K562 (cell line): ENCODE data around the gene CHRNA9. TPM values are rescaled to one million over a fixed set of nuclear protein-coding genes. Genes with fewer than 3 reads are reported as not detected.
A peak's percentile ranks its signal among the peaks of the same experiment; 100 is the strongest.

ENCODE experiments used
- ATAC-seq: fragments of 200-7000 bp; cut with Tn5 transposase; 3 replicates; pipeline ENCODE4 v1.9.1; 2020; ENCODE audit warnings: moderate library complexity
- BruUV-seq: library from RNA; stranded (reverse); fragments of 400-500 nt; replicated peaks from 2 replicates; lab custom pipeline; 2021; lab: Mats Ljungman, UMichigan
- CTCF ChIA-PET: fragments of 300-600 bp; formaldehyde crosslinking; extraction: SDS; loops from one replicate; lab custom pipeline; 2021; ENCODE audit warnings: low intra/inter-chr PET ratio; lab: Yijun Ruan, JAX
- POLR2A ChIA-PET: fragments of 300-600, 350-650 bp; sonication (Branson Sonifier 250); formaldehyde crosslinking; extraction: SDS; loops from one replicate; lab custom pipeline; 2021; ENCODE audit warnings: antibody characterized with exemption, inconsistent platforms; lab: Yijun Ruan, JAX
- DNase-seq, 4 experiments: peaks; one replicate each; pipeline versions ENCODE4 v3.0.0 to v3.0.0-alpha.2; 2011 to 2018; ENCODE audit warnings: low spot score in 3 of 4, mixed read lengths in 3 of 4; ENCODE audit errors: extremely low read depth in 1 of 4
- FAIRE-seq: peaks from 2 replicates; lab custom pipeline; 2011; peaks lifted over from hg19 to GRCh38; lab: Jason Lieb, UNC
- H2AFZ ChIP-seq: 2 replicates; pipeline ENCODE4 v1.6.0; 2011; ENCODE audit warnings: low read depth, low read length, control low read depth, inconsistent platforms
- H3K27ac ChIP-seq: fragments of 200-600 bp; 3 replicates; pipeline ENCODE4 v1.8.0; 2011; ENCODE audit warnings: low read depth, mild to moderate bottlenecking, control low read depth, inconsistent platforms, low read length, moderate library complexity, mixed read lengths; ENCODE audit errors: extremely low read depth
- H3K27me3 ChIP-seq, 2 experiments: fragments of 300-600 bp in 1 of 2; 2 replicates in 1 of 2; 3 replicates in 1 of 2; pipeline versions ENCODE4 v1.6.0 to v1.8.0; 2011; ENCODE audit warnings: inconsistent platforms in 2 of 2, low read length in 2 of 2, mild to moderate bottlenecking in 1 of 2, mixed read lengths in 1 of 2, moderate library complexity in 1 of 2; ENCODE audit not compliant: control insufficient read depth in 2 of 2, insufficient read depth in 2 of 2
- H3K36me3 ChIP-seq: fragments of 300-600 bp; 3 replicates; pipeline ENCODE4 v1.8.0; 2011; ENCODE audit warnings: mild to moderate bottlenecking, low read length, inconsistent platforms; ENCODE audit not compliant: control insufficient read depth, insufficient read depth
- H3K4me1 ChIP-seq, 2 experiments: fragments of 200-600 bp in 1 of 2; replicated peaks in 1 of 2; 2 replicates in 1 of 2; 3 replicates in 1 of 2; pipeline versions ENCODE4 v1.5.1 to v1.8.0; 2011; ENCODE audit warnings: inconsistent platforms in 2 of 2, low read length in 2 of 2, mild to moderate bottlenecking in 1 of 2, mixed read lengths in 1 of 2, moderate library complexity in 1 of 2; ENCODE audit not compliant: control insufficient read depth in 2 of 2, insufficient read depth in 2 of 2
- H3K4me2 ChIP-seq: 2 replicates; pipeline ENCODE4 v1.6.1; 2011; ENCODE audit warnings: low read length, control low read depth, inconsistent platforms, mixed read lengths; ENCODE audit not compliant: insufficient read depth
- H3K4me3 ChIP-seq: fragments of 200-600 bp; sonication (generic), shearing (Covaris generic); 2 replicates; pipeline ENCODE4 v1.5.1; 2016; ENCODE audit warnings: control low read depth, inconsistent platforms
- H3K79me2 ChIP-seq: fragments of 200-600 bp; 3 replicates; pipeline ENCODE4 v1.8.0; 2011; ENCODE audit warnings: low read length, inconsistent platforms; ENCODE audit not compliant: control insufficient read depth, insufficient read depth
- H3K9ac ChIP-seq, 2 experiments: 2 replicates each; pipeline versions ENCODE4 v1.6.0 to v1.6.1; 2011; ENCODE audit warnings: low read depth in 2 of 2, low read length in 2 of 2, control low read depth in 1 of 2, inconsistent platforms in 1 of 2, mild to moderate bottlenecking in 1 of 2, mixed read lengths in 1 of 2; ENCODE audit not compliant: insufficient read depth in 1 of 2
- H3K9me1 ChIP-seq: one replicate; pipeline ENCODE4 v1.6.0; 2011; ENCODE audit warnings: inconsistent platforms, mild to moderate bottlenecking, low read length, moderate library complexity; ENCODE audit not compliant: control insufficient read depth, insufficient read depth
- H3K9me3 ChIP-seq: replicated peaks from 2 replicates; pipeline ENCODE4 v1.5.1; 2011; ENCODE audit warnings: low read depth, low read length, inconsistent platforms; ENCODE audit not compliant: control insufficient read depth, insufficient read depth
- H4K20me1 ChIP-seq: replicated peaks from 2 replicates; pipeline ENCODE4 v1.6.1; 2011; ENCODE audit warnings: low read length, inconsistent platforms, mixed read lengths; ENCODE audit not compliant: control insufficient read depth, insufficient read depth
- ATF1 ChIP-seq, 2 experiments: fragments of 450-650 bp in 1 of 2; IDR thresholded peaks; 2 replicates each; pipeline ENCODE4 v1.6.1; 2016; ENCODE audit warnings: missing compliant biosample characterization in 1 of 2, missing genetic modification characterization in 1 of 2
- EP300 ChIP-seq: IDR thresholded peaks from 2 replicates; pipeline ENCODE4 v1.6.1; 2012; ENCODE audit warnings: low read length, improper control_type of control experiment
- ETV1 ChIP-seq: fragments of 450-650 bp; conservative IDR thresholded peaks from 2 replicates; pipeline ENCODE4 v1.6.1; 2016; ENCODE audit warnings: missing genetic modification characterization, control low read depth, low read depth, missing compliant biosample characterization
- FOXK2 ChIP-seq, 2 experiments: fragments of 450-650 bp; IDR thresholded peaks in 1 of 2; conservative IDR thresholded peaks in 1 of 2; 2 replicates each; pipeline ENCODE4 v1.6.1; 2016; ENCODE audit warnings: low read depth in 2 of 2, mild to moderate bottlenecking in 1 of 2
- MAZ ChIP-seq, 2 experiments: fragments of 450-650 bp in 1 of 2; sonication (generic) in 1 of 2; formaldehyde crosslinking; IDR thresholded peaks in 1 of 2; conservative IDR thresholded peaks in 1 of 2; 2 replicates each; pipeline versions ENCODE4 v1.4.0 to v1.5.0; 2020; ENCODE audit warnings: mild to moderate bottlenecking in 1 of 2, missing genetic modification reagents in 1 of 2
- SMARCE1 ChIP-seq: fragments of 450-650 bp; IDR thresholded peaks from 2 replicates; pipeline ENCODE4 v1.7.1; 2016; ENCODE audit warnings: mild to moderate bottlenecking
- SOX6 ChIP-seq: fragments of 450-650 bp; IDR thresholded peaks from 2 replicates; pipeline ENCODE4 v1.6.1; 2014; ENCODE audit warnings: mild to moderate bottlenecking
- TOE1 ChIP-seq, 2 experiments: fragments of 450-650 bp in 1 of 2; sonication (generic) in 1 of 2; formaldehyde crosslinking in 1 of 2; IDR thresholded peaks; 2 replicates each; pipeline versions ENCODE4 v1.7.1 to v1.8.0; 2016 to 2022; ENCODE audit warnings: borderline replicate concordance in 2 of 2, mild to moderate bottlenecking in 2 of 2, antibody characterized with exemption in 1 of 2, inconsistent platforms in 1 of 2, low read depth in 1 of 2, missing genetic modification reagents in 1 of 2, moderate library complexity in 1 of 2
- ZNF12 ChIP-seq: sonication (generic); formaldehyde crosslinking; IDR thresholded peaks from 2 replicates; pipeline ENCODE4 v1.4.0; 2020; ENCODE audit warnings: mild to moderate bottlenecking, missing genetic modification reagents
- ZNF41 ChIP-seq: fragments of 250-450 bp; sonication (Bioruptor Pico); conservative IDR thresholded peaks from 2 replicates; pipeline ENCODE4 v1.4.0; 2020; ENCODE audit warnings: mild to moderate bottlenecking
- WGBS: fragments of 100-300 bp; shearing (Covaris generic); methylation state at CpG from one replicate; pipeline ENCODE4 v1.1.6; 2016; ENCODE audit warnings: low coverage, mixed read lengths; ENCODE audit not compliant: insufficient coverage; ENCODE audit errors: missing lambda C conversion rate; 5-methylcytosine and 5-hydroxymethylcytosine counted together
- in situ Hi-C: fragments of 300-500 bp; cut with MboI; formaldehyde crosslinking; loops from 4 replicates; pipeline ENCODE4 v1.15.0; 2018; ENCODE audit warnings: inconsistent platforms, mixed read lengths
- intact Hi-C: fragments of 100-400 bp; cut with micrococcal nuclease; formaldehyde crosslinking; loops from 2 replicates; pipeline ENCODE4 v1.14.2; 2022
- polyA plus RNA-seq, 8 experiments: library from polyadenylated mRNA; depleted of rRNA in 4 of 8; stranded (reverse) in 5 of 8; unstranded in 3 of 8; fragments of >200 nt; fragmentation: Nextera tagmentation in 2 of 8; fragmentation: Illumina TruSeq in 1 of 8; extraction: Ambion mirVana in 2 of 8; extraction: Trizol in 1 of 8; gene quantifications; 2 replicates each; pipeline versions ENCODE4 v1.2.1 to v1.2.3, GENCODE V29; 2011 to 2014; ENCODE audit warnings: inconsistent platforms in 1 of 8, missing spikeins in 1 of 8
- total RNA-seq, 7 experiments: library from RNA; depleted of rRNA in 6 of 7; stranded (reverse); fragments of >200 nt in 6 of 7; fragmentation: Illumina TruSeq in 2 of 7; extraction: Trizol in 2 of 7; gene quantifications; 2 replicates each; pipeline versions ENCODE4 v1.2.1 to v1.2.3, GENCODE V29; 2011 to 2021; ENCODE audit warnings: low replicate concordance in 1 of 7
- TF ChIP-seq, protein P1 (sequence below): sonication (generic); formaldehyde crosslinking; IDR thresholded peaks from 2 replicates; pipeline ENCODE4 v1.9.0; 2022; ENCODE audit warnings: mild to moderate bottlenecking, missing genetic modification reagents

The CHRNA9 gene
- total and polyA plus RNA-seq, 9 of the 15 experiments (the other 6 are each of a cell fraction or from before 2014, with no cell fraction given), result not detected

- intact Hi-C loops (loop anchor here (5.0 to 10.0 kb wide), 3 partner anchors 340 to 852 kb away; partner anchors contain the start of genes PDS5A and UBE2K), in situ Hi-C loops (no loop called here)
- ChIA-PET POLR2A (interaction anchor here (0.6 to 2.4 kb wide), 13 partner anchors 8 to 261 kb away, joined by 3 to 11 read pairs (median 3); partner anchors contain the start of gene N4BP2), CTCF (interaction anchor here (0.6 to 1.9 kb wide), 4 partner anchors 9 to 848 kb away, joined by 3 to 9 read pairs (median 4); partner anchors contain the start of gene N4BP2)
- DNase-seq (peak; percentile 63 to 87 (median 68)), FAIRE-seq (peak; percentile 88), ATAC-seq (peak; percentile 85)
- Histone ChIP-seq H3K36me3 (no peaks in the 10 kb centered on the region), H4K20me1 (no peaks in the 10 kb centered on the region), H3K9me3 (no peaks in the 10 kb centered on the region), H3K4me2 (peak overlapping the region; percentile 79), H3K9me1 (no peaks in the 10 kb centered on the region), H3K4me1 (peaks cover 12 to 37% of the 10 kb centered on the region in 2 experiments), H3K27ac (peak overlapping the region; percentile 61), H3K27me3 (no peaks in the 10 kb centered on the region), H3K9ac (peak overlapping the region; percentile 40 to 76; a peak in 3 of 4 replicates), H2AFZ (peak overlapping the region; percentile 93), H3K4me3 (no peak overlapping the region), H3K79me2 (no peaks in the 10 kb centered on the region)
- 8% methylated on average over 19 of the region's 19 CpGs for WGBS
- no TSS peak for BruUV-seq
- TF ChIP-seq, protein P1, sequence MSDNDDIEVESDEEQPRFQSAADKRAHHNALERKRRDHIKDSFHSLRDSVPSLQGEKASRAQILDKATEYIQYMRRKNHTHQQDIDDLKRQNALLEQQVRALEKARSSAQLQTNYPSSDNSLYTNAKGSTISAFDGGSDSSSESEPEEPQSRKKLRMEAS, result peak; percentile 71
- TF ChIP-seq ZNF12 (0 out of 2 replicates have a peak, but pooled peaks have one; percentile 57), ETV1 (tag) (peak; percentile 60; the same call in 1 of the 2 replicates), SOX6 (peak; percentile 84), EP300 (peak; percentile 22; the same call in 1 of the 2 replicates), SMARCE1 (peak; percentile 66; the same call in 1 of the 2 replicates), TOE1 (IDR thresholded peaks at IDR 0.05; ENCODE audit: borderline replicate concordance) (0 out of 2 replicates have a peak, but pooled peaks have one; percentile 28), TOE1 (CRISPR knock-in tag; IDR thresholded peaks at IDR 0.05; ENCODE audit: borderline replicate concordance, low read depth) (no peak), ATF1 (CRISPR knock-in tag; IDR thresholded peaks at IDR 0.05) (no peak), ATF1 (tag; IDR thresholded peaks at IDR 0.05) (peak; percentile 70), ZNF41 (CRISPR knock-in tag) (0 out of 2 replicates have a peak, but pooled peaks have one; percentile 44), MAZ (CRISPR knock-in tag; conservative IDR thresholded peaks at IDR 0.05 in 1 of 2, IDR thresholded peaks at IDR 0.05 in 1 of 2) (0 out of 4 replicates have a peak, but pooled peaks of 1 of the 2 experiments have one; percentile 11), FOXK2 (conservative IDR thresholded peaks at IDR 0.05 in 1 of 2, IDR thresholded peaks at IDR 0.05 in 1 of 2; ENCODE audit: low read depth in 2 of 2) (peak; percentile 51 to 64)
These were observed 18.1 kb upstream of the CHRNA9 start for GRCh38 chr4:40316782-40317635.
